NCI-H1694 (cell line): ENCODE results near the gene OAS2.

Source experiments
- DNase-seq: peaks from one replicate; lab custom pipeline; 2025; lab: John Stamatoyannopoulos, UW

Gene OAS2, protein sequence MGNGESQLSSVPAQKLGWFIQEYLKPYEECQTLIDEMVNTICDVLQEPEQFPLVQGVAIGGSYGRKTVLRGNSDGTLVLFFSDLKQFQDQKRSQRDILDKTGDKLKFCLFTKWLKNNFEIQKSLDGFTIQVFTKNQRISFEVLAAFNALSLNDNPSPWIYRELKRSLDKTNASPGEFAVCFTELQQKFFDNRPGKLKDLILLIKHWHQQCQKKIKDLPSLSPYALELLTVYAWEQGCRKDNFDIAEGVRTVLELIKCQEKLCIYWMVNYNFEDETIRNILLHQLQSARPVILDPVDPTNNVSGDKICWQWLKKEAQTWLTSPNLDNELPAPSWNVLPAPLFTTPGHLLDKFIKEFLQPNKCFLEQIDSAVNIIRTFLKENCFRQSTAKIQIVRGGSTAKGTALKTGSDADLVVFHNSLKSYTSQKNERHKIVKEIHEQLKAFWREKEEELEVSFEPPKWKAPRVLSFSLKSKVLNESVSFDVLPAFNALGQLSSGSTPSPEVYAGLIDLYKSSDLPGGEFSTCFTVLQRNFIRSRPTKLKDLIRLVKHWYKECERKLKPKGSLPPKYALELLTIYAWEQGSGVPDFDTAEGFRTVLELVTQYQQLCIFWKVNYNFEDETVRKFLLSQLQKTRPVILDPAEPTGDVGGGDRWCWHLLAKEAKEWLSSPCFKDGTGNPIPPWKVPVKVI

DNA sequence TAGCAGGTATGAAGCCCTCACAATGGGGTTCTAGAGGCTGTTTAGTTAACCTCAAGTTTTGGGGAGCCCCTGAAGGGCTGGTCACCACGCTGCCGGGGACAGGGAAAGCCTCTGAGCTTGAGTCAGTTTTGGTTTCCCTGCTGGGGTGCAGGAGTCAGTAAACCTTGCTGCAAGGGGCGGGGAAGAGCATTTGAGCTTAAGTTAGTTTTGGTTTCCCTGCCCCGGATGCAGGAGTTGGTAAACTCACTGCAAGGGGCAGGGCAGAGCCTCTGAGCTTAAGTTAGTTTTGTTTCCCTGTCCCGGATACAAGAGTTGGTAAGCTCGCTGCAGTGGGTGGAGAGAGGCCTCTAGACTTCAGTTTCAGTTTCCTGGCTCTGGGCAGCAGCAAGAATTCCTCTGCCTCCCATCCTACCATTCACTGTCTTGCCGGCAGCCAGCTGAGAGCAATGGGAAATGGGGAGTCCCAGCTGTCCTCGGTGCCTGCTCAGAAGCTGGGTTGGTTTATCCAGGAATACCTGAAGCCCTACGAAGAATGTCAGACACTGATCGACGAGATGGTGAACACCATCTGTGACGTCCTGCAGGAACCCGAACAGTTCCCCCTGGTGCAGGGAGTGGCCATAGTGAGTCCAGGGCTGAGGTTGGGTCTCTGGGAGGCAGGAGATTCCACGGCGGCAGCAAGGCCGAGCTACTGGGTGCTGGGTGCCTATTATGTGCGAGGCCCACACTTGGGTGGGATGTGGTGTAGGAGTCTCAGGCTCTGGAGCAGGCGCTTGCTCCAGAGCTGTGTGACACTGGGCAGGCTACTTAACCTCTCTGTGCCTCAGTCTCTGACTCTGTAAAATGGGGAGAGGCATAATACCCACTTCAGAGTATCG lies at the start of gene OAS2:
TSS of gene OAS2 (plus strand) at position 357 of the 878 bp plus-strand sequence. CDS start at position 447, 90 bp downstream.
- no peak for DNase-seq

DNA sequence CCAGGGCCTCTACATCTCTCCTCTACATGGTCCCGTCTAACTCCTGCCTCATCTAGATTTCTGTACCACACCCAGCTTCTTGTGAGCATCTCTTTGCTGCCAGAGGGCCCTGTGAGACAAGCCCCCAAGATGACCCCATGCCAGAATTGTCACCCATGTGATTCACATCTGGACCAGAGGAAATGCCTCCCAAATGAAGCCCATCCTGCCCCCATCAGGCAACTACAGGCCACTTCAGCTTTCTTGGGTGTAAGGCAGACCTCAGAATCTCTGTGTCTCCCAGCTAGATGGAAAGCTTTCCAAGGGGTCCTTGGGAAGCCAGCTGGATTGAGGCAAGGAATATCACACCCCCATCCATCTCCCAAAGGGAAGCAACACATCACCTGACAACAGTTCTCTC lies 49.3 kb upstream of the OAS2 start:
- no peak for DNase-seq

DNA sequence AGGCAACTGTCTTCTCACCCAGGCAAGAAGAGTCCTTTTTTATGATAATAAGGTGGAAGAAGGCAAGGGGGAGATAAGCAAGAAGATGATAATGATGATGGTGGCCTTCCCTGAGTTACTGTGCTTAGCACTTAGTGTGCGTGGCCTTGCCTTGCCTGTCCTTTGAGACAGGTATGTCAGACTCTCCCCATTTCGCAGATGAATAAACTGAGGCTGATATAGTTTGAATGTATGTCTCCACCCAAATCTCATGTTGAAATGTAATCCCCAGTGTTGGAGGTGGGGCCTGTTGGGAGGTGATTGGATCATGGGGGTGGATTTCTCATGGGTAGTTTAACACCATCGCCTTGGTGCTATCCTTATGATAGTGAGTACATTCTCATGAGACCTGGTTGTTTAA lies 48.6 kb upstream of the OAS2 start:
- DNase-seq = no peak

DNA sequence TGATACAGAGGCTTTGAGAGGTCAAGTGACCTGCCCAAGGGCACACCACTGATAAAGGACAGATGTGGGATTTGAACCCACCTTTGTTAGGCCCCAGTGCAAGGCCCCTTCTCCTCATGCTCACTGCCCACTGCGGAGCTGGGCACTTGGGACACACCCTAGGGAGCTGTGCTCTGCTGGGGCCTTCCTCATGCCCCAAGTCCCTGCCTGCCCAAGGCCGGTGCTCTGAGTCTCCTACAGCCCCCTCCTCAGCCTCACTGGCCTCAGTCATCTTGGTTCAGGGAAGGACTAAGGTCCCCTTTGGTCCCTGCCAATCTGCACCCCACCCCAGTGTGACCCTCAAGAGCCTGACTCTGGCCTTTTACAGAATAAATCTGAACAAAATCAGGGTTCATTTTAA lies 48.0 kb upstream of the OAS2 start:
- no peak for DNase-seq

DNA sequence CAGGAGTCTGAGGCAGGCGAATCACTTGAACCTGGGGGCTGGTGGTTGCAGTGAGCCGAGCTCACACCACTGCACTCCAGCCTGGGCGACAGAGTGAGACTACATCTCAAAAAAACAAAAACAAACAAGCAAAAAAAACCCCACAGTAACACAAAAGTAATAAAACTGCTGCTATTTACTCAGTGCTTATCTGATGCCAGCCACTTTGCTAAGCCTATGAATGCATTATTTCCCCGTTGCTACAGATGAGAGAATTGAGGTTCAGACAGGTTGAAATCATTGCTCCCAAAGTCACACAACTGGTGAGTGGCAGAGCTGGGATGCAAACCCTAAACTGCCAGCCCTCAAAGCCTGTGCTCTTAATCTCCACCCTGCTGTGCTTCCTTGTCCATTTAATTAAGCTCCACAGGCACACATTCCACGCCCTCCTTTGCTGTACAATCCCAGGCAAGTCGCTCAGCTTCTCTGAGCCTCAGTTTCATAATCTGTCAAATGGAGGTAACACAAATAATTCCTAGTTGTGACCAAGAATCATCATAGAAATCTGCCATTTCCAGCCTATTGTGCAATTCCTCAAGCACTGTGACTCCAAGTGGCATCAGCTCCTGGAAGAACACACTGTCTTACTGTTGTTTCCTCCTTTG lies 45.7 kb upstream of the OAS2 start:
- no peak for DNase-seq

DNA sequence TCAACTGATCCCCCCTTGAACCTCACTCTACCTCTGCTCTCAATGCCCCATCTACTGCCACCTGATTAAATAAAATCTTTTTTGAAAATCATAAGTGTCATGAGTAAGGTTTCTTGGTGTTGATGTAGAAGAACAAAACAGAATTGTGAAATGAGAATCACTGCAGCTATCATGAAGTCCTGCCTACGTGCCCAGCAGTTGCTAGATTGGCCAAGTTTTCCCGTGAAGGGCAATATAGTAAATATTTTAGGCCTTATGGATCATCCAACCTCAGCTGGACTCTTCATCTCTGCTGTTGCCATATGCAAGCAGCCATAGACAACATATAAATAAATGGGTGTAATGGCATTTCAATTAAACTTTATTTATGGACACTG lies 45.2 kb upstream of the OAS2 start:
- DNase-seq = no peak

DNA sequence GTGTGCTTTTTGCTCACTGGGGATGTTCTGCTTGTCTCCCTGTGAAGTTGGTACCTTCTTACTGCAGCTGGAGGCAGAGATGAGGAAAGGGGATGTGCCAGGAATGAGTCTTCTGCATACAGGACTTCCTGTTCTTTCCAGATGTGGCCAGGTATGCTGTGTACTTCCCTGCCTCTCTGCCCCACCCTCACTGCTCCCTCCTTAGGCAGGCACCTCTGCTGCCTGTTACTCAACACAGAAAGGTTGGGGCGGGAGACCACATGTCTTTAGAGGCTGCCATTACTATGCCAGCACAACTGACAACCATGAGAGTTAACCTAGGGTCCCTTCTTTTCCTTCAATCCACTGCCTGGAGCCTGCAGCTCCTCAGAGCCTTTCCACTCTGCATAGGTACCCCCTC lies 42.1 kb upstream of the OAS2 start:
- DNase-seq = no peak

DNA sequence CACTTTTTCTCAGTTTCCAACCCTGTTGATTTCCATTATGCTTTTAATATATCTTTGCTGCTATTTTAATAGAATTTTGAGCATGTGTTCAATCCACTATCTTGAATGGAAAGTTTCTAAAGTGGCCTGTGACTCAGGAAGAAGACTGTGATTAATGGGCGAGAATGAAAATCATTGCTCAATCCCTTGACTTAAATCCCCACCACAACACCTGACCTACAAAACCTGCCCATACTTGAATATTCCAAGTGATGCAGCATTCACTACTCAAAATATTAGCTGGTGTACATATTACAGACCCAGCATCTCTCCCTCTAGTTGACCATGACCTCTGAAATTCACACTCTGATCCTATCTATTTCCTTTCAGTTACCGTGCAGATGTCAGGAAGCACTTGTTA lies 41.4 kb upstream of the OAS2 start:
- no peak for DNase-seq

DNA sequence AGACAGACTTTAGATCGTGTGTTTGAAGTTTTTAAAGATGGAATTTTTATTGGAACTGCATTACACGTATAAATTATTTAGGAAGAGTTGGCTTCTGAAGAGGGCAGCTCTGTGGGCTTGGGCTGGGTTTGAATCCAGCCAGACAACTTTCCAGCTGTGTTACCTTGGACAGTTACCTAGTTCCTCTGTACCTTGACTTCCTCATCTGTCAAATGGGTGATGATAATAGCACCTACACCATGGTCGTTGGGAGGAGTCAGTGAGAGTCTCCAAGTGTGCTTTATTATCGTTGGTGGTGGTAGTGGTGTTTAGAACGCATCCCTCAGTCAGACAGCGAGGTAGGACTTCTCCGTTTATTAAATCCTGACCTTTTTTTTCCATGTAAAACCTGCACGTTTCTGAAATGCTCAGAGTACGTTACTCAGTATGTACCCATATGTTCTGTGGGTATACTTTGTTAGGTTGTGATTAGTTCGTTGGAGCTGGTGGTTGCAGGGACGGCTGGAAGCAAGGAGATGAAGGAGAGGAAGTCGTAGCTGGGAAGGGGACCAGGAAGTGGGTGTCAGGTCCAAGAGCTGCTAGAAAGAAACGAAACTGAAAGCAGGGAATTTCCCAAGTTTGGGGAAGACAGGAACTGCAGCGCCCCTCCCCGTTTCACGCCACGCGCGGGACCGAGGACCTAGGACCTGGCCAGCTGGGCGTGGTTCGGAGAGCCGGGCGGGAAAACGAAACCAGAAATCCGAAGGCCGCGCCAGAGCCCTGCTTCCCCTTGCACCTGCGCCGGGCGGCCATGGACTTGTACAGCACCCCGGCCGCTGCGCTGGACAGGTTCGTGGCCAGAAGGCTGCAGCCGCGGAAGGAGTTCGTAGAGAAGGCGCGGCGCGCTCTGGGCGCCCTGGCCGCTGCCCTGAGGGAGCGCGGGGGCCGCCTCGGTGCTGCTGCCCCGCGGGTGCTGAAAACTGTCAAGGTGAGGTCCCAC lies 40.3 kb upstream of the OAS2 start, which contains the start of gene OAS3:
TSS of gene OAS3 (plus strand) at position 734 of the 979 bp plus-strand sequence. CDS start at position 791, 57 bp downstream.
- no peak for DNase-seq

DNA sequence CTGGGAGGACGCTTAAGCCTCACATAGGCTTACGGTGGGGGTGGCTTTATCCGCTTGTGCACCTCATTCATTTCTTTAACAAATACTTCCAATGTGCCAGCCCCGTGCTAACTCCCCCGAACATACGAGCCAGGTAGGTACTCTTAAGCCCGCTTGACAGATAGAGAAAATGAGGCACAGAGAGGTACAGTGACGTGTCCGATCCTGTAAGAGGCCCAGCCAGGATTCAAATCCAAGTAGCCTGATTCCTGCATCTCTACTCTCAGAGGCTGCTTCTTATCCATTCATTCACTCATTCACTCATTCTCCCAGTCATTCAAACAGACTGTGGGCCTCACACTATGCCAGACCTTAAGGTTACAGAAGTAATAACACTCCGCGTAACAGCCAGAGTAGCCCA lies 39.6 kb upstream of the OAS2 start:
- DNase-seq = no peak

DNA sequence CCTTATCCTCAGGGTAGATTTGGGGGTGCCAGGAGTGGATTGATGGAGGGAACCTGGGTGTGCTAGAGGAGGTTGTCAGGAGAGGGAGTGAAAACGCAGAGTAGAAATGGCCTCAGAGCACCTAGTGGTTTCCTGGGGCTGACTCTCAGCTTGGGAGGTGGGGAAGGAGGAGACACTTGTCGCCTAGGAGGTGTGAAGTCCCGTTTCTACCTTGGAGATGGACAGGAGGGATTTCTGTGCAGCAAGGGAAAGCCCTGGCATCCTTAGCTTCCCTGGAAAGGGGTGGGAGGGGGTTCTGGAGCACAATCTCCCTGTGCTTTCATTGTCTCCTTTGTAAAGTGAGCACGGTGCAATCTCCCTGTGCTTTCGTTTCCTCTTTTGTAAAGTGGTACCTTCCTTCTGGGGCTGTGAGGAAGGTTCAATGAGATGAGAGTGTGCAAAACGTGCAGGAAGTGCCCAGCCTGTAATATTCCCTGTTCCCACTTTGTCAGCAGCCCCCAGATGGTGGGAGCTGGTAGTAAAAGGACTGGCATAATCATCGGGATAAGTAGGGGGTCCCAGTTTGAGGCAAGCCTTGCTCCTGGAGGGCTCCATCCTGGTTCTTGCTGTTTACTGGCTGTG lies 38.4 kb upstream of the OAS2 start:
- no peak for DNase-seq

DNA sequence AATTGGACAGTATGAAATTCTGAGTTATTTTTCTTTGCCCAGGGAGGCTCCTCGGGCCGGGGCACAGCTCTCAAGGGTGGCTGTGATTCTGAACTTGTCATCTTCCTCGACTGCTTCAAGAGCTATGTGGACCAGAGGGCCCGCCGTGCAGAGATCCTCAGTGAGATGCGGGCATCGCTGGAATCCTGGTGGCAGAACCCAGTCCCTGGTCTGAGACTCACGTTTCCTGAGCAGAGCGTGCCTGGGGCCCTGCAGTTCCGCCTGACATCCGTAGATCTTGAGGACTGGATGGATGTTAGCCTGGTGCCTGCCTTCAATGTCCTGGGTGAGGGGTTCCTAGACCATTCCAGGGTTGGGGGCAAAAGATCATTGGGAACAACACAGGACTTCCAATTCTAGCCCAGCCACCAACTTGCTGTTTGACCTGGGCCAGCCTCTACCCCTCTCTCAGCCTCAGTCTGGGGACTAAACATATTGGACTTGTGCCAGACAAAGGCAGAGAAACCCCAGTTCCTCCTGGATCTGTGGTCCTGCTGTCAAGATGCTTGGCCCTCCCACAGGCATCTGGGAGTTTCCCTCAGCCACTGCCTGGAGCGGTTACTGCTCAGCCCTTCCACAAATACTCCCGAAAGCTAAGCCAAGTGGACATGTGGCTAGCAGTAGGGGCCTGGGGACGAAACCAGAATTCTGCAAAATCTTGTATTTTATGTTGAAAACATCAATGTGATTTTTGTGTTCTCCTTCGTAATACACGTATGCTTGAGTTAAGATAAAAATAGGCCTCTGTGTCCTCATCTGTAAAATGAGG lies 36.6 kb upstream of the OAS2 start:
- DNase-seq = no peak

DNA sequence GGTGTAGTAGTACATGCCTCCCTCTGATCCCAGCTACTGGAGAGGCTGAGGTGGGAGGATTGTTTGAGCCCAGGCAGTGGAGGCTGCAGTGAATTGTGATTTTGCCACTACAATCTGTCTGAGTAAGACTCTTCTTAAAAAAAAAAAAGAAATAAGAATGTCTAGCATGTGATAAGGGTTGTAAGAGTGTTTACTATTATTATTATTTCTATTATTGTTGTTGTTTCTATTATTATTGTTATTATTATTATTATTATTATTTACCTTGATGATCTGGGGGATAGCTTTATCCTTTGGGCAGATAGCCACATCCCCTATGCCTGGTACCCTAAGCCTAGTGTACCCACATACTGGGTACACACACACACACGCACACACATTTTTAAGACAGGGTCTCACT lies 35.7 kb upstream of the OAS2 start:
- no peak for DNase-seq

DNA sequence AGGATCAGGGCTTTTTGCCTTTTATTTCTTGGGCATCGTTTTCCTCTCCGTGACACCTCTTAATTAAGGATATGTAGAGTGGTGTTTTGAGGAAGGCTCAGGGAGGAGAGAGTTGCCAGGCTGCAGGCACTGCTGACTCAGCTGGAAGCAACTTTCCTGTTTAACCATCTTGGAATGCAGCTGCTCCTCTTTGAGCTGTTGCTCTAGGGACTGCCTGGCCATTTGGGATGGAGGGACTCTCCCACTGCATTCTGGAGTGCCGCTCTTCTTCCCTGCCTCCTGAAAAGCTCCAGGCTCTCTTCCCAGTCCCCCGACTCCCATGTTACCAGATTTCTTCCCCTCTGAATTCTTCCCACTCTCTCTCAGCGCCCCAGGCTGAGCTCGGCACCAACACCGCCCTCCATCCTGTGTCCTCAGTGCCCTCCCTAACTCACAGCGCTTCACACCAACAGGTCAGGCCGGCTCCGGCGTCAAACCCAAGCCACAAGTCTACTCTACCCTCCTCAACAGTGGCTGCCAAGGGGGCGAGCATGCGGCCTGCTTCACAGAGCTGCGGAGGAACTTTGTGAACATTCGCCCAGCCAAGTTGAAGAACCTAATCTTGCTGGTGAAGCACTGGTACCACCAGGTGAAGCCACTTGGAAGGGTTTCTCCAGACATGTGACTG lies 34.2 kb upstream of the OAS2 start:
- no peak for DNase-seq

DNA sequence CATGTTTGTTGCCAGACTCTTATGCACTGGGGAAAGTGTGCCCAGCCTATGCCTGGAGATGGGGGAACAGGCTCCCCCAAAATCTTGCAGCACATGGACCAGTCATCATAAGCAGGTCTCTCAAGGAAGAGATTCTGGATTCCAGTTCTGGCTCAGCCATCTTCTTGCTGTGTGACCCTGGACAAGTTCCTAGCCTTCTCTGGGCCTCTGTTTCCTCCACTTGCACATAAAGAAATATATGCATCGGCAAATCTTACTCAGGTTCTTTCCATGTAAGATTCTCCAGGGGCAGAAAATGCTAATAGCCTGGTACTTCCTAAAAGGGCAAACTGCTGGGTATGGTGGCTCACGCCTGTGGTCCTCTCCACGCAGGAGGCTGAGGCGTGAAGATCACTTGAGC lies 32.8 kb upstream of the OAS2 start:
- DNase-seq = no peak

DNA sequence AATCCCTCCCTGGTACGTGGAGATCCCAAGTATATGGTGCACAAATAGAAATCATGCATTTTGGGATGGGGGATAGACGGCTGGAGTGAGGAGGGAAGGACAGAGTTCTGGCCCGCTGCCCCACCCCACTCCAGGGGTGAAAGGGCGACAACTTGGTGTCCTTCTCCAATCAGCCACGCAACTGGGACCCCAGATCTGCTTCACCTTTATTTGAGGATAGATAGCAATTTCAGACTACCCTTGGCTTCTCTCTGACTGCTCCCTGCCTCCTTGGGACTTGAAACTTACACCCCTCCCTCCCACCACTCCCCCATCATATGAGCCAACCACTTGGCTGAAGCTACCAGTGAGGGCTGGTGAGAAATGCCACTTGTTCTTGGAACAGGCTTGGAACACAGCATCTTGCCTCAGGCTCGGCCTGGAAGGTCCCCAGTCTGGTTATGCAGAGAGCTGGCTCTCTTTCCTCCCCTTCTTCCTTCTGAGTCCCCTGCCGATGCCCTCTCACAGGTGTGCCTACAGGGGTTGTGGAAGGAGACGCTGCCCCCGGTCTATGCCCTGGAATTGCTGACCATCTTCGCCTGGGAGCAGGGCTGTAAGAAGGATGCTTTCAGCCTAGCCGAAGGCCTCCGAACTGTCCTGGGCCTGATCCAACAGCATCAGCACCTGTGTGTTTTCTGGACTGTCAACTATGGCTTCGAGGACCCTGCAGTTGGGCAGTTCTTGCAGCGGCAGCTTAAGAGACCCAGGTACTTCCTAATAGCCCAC lies 31.9 kb upstream of the OAS2 start:
- DNase-seq = no peak

DNA sequence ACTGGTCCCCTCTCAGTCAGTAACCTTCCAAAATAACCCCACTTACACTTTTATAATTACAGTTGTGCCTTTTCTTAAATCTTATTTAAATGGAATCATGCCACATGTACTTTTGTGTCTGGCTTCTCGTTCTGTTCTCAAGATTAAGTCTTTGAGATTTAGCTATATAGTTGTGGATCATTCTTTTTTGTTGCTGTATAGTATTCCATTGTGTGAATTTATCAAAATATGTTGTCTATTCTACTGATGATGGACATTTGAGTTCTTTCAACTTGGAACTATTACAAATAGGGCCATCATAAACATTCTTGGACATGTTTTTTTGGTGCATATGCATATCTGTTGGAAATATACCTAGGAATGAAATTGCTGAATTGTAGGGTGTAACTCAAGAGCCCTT lies 31.0 kb upstream of the OAS2 start:
- no peak for DNase-seq

DNA sequence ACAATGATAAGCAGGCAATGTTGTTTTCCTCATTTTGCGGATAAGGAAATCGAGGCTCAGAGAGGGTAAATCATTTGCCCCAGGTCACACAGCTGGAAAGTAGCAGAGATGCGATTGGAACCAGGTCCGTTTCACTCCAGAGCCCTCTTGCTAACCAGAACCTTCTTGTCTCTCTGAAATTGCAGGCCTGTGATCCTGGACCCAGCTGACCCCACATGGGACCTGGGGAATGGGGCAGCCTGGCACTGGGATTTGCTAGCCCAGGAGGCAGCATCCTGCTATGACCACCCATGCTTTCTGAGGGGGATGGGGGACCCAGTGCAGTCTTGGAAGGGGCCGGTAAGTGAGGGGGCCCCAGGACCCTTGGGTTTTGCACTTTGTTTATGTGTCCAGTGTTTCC lies 30.6 kb upstream of the OAS2 start:
- no peak for DNase-seq
